Left lobe of liver (tissue), 2 donors: ENCODE data around the gene PFDN2. TPM values are rescaled to one million over a fixed set of nuclear protein-coding genes. Genes with fewer than 3 reads are reported as not detected.
"Not testable (repeated sequence)": the region's sequence is repeated elsewhere in the genome, so short reads cannot be mapped to it uniquely, and the experiment has no call there.

Source experiments
- ATAC-seq: fragments of 200-7000 bp; cut with Tn5 transposase; one replicate; pipeline ENCODE4 v1.9.1; 2020; ENCODE audit warnings: mild to moderate bottlenecking, moderate library complexity
- DNase-seq: peaks from one replicate; pipeline ENCODE4 v3.0.0-alpha.2; 2020; ENCODE audit warnings: low spot score
- total RNA-seq: library from RNA; stranded (reverse); gene quantifications from one replicate; pipeline ENCODE4 v1.2.1, GENCODE V29; 2021
- donor health status: DM: no; HTN: no; CAD: no; lungs with moderate emphysema.
- donor health status: DM: no; HTN: yes; CAD: no.

PFDN2 gene
- total RNA-seq, 1 donor from 2014 or later: 22.0 TPM

DNA sequence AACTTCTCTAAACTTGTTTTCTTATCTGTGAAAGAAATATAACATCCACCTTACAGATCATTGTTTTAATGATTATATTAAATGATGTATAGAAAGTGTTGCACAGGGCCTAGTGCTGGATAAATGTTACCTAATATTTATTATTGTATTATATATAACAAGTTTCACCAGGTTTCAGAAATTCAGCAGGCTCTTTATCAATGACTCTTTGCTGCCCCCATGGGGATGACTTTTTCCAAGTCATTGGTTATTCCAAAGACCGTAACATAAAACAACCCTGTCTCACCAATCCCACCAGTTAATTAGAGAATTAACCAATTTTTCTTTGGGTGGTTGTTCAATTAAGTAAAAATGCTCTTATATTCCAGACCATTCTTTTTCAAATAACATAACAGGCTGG lies 21.9 kb upstream of the PFDN2 start:
- ATAC-seq: peak; percentile 84
- no peak for DNase-seq

DNA sequence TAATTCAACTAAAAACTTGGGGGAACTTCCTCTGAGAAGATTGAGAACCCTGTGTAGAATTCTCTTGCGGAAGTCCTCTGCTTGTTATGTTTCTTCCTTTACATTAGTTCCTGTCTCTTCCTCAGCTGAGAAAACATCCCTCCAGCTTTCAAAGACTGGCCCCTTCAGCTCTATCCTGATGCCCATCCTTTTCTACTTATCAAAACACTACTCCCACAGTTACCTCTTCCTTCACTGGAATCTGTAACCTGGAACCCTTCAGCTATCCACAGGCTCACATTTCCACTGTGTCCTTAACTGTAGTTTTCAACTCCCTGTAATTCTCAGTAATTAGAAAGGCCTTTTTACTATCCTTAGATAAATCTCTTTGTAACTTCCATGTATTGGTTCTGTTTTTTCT lies 20.6 kb upstream of the PFDN2 start:
- ATAC-seq (no peak), DNase-seq (no peak)

DNA sequence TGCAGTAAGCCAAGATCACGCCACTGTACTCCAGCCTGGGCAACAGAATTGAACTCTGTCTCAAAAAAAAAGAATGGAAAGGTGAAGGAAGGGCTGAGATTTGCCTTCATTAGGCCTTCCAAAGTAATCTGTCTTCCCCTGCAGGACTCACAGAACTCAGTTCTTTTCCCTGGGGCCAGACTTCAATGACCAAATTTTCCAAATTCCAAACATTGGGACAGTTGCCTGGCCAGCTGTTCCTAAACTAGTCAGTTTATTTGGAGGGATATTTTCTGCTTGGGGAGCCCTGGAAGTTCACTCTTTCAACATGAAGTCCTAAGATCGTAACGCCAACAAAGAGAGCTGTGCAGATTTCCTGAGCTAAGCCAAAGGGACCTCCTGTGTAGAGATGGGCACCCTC lies 20.0 kb upstream of the PFDN2 start:
- ATAC-seq (no peak), DNase-seq (no peak)

DNA sequence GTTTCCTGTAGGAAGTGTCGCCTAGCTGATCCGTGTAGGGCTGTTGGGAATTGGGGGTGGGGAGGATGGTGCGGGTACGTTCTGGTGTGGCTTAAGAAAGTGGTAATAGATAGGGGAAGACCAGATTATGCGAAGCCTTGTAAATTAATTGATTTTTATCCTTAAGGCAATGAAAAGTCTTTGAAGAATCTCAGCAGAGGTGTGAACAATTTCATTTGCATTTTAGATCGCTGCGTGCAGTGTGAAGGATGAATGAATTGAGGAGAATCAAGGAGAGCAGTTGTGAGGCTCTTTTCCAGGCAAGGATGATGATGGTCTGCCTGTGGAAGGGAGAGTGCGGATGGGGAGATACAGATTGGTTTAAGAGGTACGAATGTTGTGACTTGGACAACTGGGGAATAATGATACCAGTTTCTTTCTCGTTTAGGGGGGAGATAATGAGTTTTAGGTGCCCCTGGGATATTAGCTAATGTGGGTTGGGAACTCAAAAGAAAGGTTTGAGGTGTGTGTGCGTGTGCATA lies 15.4 kb upstream of the PFDN2 start:
- no peak for DNase-seq
- ATAC-seq: no peak

DNA sequence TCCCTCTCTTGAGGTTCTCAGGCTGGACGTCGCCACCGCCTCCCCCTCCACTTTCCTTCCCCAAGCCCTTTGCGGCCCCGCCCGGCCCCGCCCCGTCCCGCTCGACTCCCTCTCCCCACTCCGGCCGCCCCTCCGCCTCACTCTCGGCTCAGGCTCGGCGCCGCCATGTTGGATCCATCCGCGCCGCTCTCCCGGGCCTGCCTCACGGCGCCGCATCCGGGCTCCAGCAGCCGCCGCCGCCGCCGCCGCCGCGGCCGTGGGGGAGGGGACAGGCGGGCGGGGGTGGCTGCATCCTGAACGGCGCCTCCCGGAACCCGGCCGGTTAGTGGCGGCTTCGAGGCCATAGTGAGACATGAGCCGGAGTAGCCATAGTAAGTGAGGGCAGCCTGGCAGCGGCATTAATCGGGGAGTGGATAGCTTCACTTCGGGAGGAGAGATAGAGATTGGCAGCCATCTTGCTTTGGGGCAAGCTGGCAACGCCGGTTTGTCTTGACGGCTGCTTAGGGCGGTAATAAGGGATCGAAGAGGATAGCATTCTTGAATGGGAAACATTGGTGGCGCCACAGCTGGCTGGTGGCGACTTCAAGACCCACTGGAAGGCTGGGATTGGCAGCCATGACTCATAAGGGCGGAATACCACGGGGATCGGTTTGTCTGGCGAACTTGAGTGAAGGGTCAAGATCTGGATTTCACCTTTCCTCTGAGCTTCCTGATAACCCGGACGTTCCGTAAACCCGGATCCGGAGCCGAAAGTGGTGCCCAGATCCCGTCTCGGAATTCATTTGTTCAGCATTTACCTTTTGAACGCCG lies 14.8 kb upstream of the PFDN2 start, which contains the start of gene DEDD:
DEDD (minus strand) TSS at position 258 of the 810 bp plus-strand sequence. CDS start 8,205 bp downstream, outside the sequence.
- ATAC-seq: peak; percentile 92
- peak; percentile 94 for DNase-seq

DNA sequence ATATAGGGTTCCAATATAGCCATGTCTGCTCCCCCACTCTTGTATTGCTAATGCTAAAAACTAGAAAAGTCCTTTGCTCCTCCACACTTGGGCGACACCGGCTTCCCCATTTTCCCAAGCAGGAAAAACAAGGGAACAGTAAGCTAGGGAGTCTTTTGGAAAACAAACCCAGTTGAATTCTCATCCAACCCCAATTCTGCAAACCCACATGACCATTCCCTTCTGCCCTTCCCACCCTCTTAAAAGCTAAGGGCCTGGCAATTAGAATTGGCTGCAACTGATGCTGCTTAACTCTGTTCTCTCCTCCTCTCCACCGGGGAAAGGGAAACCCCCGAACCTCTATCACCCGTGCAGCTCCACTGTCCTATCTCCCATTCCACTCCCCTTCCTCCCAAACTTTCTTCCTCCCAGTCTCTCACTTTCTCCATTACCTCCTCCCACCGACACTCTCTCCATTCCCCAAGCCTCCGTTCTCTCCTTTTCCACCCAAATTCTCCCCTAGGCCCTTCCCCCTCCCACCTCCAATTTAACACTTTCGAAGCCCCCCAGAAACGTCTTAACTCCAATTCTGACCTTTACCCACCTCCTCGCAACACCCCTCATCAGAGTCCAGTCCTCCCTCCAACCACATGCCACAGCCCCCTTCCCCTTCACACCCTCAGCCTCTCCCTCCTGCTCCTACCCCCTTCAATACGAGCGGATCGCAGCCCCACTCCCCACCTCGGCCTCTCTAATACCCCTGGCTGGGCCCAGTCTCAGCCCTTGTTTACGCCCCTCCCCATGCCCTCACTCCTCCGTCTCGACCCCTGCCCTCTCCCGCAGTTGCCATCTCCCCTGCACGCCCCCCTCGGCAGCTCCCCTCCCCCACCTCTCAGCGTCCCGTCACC lies 13.9 kb upstream of the PFDN2 start:
- no peak for ATAC-seq

DNA sequence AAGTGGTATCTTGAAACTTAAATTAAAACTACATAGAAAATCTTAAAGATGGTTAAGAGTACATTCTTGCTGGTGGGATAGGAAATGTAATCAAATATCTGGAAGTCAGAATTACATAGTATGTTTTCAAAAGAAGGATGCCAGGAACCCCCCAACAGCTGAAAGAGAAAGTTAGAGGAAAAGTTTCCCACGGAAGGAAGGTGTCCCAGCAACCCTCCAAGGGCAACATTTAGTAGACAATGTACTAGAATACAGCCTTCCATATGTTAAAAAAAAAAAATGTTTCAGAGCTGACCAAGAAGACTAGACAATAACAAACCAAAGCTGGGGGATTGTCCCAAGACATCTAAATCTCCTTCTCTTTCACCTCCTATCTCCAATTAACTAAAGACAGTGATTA lies 12.4 kb upstream of the PFDN2 start:
- DNase-seq (no peak), ATAC-seq (no peak)

More for the DNA sequence above, 13.9 kb upstream of the PFDN2 start:
- no peak for DNase-seq

DNA sequence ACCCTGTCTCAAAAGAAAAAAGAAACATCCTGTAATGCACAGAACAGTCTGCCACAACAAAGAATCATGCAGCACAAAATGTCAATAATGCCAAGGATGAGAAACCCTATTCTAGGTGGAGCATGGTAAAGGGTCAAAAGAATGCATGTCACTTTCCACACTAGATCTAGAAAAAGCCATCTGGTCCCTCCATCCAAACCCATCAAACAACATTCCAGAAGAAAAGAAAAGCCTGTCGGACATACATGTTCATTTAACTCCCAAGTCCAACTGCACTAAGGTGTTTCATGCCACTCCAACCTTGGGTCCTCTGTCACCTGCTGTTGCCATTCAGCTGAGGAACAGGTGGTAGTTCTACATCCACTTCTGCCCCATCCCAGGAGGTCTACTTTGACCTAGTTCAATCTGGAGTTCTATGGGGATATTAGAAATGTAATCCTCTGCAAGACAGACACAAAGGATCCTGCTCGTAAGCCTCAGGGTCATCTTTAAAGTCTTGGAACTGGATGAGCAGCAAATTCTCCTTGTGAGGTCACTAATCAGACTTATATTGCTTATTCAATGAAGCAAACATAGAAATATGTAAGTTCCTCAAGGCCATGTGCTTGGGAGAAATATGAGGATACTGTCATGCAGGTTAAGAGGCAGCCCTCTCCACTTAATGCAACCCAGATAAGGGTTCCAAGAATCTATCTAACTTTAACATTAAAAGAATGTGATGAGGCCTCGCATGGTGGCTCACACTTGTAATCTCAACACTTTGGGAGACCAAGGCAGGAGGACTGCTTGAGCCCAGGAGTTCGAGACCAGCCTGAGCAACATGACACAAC lies 11.0 kb upstream of the PFDN2 start:
- ATAC-seq (no peak), DNase-seq (no peak)

DNA sequence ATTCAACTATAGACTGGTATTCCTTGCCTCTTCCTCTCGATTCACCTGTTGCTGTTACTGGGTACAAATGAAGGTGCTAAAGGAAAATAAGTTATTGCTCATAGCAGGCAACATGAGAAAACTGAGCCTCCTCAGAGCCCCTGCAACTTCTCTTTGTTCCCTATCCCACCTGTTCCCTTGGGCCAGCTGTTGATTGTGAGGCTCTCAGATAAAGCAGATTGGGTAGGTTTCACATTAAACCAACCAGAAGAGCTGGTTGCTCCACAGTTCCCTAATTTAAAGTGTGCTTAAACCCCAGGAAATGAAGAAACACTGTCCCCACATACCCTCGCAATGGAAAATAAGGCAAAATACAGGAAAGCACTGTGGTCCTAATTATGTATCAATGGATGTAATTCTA lies 9.8 kb upstream of the PFDN2 start:
- ATAC-seq (no peak), DNase-seq (no peak)

DNA sequence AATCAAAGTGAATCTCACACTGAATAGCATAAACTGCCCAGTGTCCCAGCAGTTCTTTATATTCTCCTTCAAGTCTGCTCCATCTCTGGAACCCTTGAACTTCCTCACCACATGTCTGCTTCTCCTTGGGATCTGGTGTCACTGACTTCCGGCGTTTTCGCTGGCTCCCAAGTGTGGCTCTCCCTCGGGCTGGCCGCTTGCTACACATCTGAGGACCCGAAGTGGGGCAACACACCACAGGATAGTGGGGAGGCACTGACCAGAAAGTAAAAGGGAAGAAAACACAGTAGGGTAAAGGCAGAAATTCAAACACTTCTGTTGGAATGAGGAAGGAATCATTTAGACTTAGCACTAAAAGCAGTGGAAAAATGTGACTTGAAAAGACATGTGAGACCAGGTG lies 5.1 kb upstream of the PFDN2 start:
- no peak for DNase-seq
- no peak for ATAC-seq

DNA sequence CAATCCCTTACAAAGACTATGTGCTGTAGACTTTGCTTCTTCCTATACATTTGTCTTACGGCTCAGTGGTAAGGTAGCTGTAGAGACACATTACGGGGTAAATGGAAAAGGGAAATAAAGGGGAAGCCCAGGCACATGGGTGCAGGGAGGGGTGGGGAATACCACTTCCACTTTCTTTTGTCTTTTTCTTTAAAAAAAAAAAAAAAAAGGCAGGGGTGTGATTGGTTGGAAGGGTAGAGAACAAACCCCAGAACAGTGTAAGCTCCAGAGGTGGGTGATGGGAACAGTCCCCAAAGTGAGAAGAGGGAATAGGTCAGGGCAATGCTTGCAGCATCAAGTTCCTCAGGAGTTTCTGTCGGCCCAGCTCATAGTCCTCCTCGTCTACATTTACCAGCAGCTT lies 4.0 kb upstream of the PFDN2 start:
- DNase-seq: no peak
- no peak for ATAC-seq

GRCh38 chr1:161121042-161121650 lies 3.3 kb upstream of the PFDN2 start:
- no peak for DNase-seq
- ATAC-seq: no peak

GRCh38 chr1:161119092-161119903 lies 1.5 kb upstream of the PFDN2 start:
- DNase-seq: peak; percentile 87
- peak; percentile 66 for ATAC-seq

GRCh38 chr1:161115961-161116360 lies 1.9 kb downstream of the PFDN2 start:
- not testable (repeated sequence) for ATAC-seq, DNase-seq

DNA sequence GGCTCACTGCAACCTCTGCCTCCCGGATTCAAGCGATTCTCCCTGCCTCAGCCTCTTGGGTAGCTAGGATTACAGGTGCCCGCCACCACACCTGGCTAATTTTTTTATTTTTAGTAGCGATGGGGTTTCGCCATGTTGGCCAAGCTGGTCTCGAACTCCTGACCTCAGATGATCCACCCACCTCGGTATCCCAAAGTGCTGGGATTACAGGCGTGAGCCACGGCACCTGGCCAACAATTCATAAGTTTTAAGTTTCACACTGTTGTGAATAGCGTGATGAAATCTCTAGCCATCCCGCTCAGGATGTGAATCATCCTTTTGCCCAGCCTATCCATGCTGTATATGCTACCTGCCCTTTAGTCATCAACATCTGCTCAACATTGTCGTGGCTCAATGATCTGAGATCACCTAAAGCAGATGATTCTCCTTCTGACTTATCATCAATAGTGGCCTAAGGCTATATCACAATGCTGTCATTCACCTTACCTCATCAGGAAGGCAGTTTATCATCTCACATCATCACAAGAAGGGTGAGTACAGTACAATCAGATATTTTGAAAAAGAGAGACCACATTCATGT lies 2.6 kb downstream of the PFDN2 start:
- DNase-seq (no peak), ATAC-seq (no peak)

GRCh38 chr1:161114556-161114955 lies 3.3 kb downstream of the PFDN2 start:
- ATAC-seq: no peak
- DNase-seq: no peak

DNA sequence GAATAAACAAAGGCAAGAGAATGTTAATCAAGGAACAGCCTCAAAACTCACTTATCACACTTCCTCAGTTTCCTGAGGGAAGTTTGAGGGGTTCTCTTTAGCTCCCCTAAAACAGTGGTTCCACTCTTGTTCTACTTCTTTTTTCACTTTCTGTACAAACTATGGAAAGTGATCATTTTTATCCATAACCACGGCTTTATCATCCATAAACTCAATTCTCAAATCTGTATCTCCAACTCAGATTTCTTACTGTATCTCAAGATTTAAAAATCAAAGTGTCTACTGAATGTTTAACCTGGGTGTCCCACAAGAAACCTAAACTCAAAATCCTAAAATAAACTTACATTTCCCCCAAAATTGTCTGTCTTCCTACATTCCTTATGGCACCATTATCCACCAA lies 3.9 kb downstream of the PFDN2 start:
- ATAC-seq (no peak), DNase-seq (no peak)

DNA sequence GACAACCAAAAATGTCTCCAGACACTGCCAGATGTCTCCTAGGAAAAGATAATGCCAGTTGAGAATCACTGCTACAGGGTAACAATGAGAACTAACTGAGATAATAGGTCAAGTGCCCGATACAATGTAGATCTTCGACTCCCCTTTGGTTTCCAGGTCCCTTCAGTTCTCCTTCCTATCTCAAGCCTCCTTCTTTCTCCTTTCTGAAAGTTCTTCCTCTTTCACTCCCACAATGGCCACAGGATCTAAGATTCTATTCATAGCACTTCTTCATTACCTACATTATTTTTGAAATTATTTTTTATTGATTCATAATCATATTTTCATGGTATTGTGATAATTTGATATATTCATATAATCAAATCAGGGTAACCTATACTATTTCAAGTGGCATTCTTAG lies 6.3 kb downstream of the PFDN2 start:
- ATAC-seq: no peak
- DNase-seq: no peak

DNA sequence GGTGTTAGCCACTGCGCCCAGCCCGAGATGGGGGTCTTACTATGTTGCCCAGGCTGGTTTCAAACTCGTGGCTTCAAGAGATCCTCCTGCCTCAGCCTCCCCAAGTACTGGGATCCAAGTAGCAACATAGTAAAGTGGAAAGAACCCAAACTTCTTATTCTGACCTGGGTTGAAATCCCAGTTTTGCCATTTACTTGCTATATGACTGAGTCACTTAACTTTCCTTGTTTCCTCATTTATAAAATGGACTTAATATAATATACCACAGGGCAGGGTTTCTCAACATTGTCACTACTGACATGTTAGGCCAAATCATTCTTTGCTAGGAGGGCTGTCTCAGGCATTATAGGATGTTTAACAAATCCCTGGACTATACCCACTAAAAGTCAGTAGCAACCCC lies 6.7 kb downstream of the PFDN2 start:
- DNase-seq: no peak
- no peak for ATAC-seq
